ENCODE data around the gene IL1RL2. TPM values are rescaled to one million over a fixed set of nuclear protein-coding genes. Genes with fewer than 3 reads are reported as not detected.

IL1RL2 gene
- total and polyA plus RNA-seq, 2 of the 8 experiments (the other 6 are each of a cell fraction or from before 2014, with no cell fraction given), result not detected

DNA sequence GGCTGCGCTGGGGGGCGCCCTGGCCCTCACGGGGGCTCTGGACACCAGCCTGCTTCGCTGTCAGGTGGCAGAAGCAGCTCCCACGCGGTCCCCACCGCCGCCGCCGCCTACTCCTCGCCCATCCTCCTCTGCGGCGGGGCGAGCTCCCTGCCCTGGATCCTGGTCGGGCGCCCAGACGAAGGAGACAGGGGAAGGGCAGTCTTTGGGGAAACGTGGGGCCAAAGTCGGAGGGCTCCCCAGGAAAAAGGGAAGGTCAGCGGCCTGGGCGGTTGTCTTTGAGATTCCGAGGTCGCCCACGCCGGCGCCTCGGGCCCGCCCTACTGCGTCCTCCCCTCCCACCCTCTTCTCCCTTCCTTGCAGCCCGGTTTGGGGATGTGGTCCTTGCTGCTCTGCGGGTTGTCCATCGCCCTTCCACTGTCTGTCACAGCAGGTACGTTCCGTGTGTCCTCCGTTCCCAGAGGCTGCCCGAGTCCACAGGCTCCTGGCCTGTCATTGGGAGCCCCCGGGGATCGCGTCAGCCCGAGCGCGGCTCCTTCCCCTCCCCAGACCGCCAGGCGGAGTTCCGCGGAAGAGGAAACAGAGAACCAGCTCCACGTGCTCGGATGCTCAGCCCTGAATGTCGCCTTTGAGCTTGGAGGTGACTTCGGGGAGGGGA, 800 bp downstream of the IL1RL2 start (continued):
- TF ChIP-seq CHD7 (IDR thresholded peaks at IDR 0.05; ENCODE audit: insufficient replicate concordance, low read length), result no peak
- no peak for TF ChIP-seq BCL11A (IDR thresholded peaks at IDR 0.05; ENCODE audit: low read depth in 2 of 2, low read length in 2 of 2)
- no peak for TF ChIP-seq KDM5A (IDR thresholded peaks at IDR 0.05; ENCODE audit: low read length)
- no peak for TF ChIP-seq SAP30 (IDR thresholded peaks at IDR 0.05; ENCODE audit: insufficient read depth, insufficient replicate concordance, low read length)
- TF ChIP-seq NANOG (IDR thresholded peaks at IDR 0.05; ENCODE audit: insufficient read depth, low read depth, low read length, poor library complexity, severe bottlenecking), result no peak
- TF ChIP-seq, protein P1, sequence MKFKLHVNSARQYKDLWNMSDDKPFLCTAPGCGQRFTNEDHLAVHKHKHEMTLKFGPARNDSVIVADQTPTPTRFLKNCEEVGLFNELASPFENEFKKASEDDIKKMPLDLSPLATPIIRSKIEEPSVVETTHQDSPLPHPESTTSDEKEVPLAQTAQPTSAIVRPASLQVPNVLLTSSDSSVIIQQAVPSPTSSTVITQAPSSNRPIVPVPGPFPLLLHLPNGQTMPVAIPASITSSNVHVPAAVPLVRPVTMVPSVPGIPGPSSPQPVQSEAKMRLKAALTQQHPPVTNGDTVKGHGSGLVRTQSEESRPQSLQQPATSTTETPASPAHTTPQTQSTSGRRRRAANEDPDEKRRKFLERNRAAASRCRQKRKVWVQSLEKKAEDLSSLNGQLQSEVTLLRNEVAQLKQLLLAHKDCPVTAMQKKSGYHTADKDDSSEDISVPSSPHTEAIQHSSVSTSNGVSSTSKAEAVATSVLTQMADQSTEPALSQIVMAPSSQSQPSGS (IDR thresholded peaks at IDR 0.05; ENCODE audit: low read length), result no peak
- no peak for TF ChIP-seq POU5F1 (IDR thresholded peaks at IDR 0.05; ENCODE audit: low read depth, low read length)
- no peak for TF ChIP-seq EP300 (IDR thresholded peaks at IDR 0.05; ENCODE audit: borderline replicate concordance in 1 of 2, low read depth in 2 of 2, low read length in 2 of 2)
